NCI-H128 (cell line): ENCODE data around the gene KIAA0753.
"Not testable (repeated sequence)": the region's sequence is repeated elsewhere in the genome, so short reads cannot be mapped to it uniquely, and the experiment has no call there.

ENCODE experiments used
- DNase-seq: peaks from one replicate; lab custom pipeline; 2025; ENCODE audit not compliant: unreplicated experiment; lab: John Stamatoyannopoulos, UW

The KIAA0753 gene

GRCh38 chr17:6599364-6599763 lies 41.1 kb downstream of the KIAA0753 start:
- DNase-seq: no peak

DNA sequence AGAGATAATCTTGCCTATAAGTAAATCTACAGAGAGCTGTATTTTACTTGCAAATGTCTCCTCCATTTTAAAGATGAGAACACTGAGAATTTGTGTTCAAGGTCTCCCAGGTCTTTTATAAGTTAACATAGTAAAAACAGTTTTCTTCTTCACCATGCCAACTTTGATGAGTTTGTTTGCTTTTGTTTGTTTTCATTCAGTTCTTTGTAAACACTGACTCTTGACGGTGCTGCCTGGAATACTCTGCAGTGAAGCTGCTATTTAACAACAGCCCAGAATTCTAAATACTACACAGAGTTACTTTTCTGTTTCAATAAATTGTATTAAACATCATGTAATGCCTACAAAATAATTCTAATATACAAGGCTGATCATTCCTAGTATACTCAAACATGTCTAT lies 42.8 kb downstream of the KIAA0753 start:
- DNase-seq: no peak

DNA sequence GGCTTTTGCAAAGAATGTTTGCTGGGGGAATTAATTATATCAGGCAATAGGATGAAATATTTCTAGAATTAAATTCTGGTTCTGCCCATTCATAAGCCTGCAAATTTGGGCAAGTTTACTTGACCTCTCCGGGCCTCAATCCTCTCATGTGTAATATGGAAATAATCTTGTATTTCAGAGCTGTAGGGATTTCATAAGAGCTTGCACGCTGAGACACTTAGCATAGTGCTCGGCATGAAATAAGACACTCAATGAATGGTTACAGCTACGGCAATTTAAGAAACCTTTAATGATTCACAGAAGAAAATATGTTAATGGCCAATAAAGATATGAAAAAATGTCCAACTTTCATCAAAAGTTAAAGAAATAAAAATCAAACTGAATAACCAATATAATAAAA lies 43.6 kb downstream of the KIAA0753 start:
- no peak for DNase-seq

DNA sequence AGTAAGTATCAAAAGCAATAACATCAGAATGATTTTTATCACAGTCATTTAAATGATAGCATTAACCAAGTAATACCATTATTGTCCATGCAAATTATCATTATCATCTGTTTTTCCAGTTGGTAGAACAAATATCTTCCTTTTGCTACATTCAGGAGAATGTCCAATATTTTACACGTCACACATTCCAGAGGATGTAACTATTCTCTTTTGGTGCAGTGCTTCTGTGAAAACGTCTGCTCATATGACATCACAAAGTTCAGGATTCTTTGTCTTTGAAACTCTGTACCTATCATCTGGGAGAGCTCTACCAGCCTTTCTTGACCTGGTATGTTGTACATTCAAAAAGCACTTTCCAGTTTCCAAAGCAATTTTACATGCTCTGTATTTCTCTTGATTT lies 44.0 kb downstream of the KIAA0753 start:
- no peak for DNase-seq

- no peak for DNase-seq
Observed at GRCh38 chr17:6596081-6596480, 44.4 kb downstream of the KIAA0753 start.

- not testable (repeated sequence) for DNase-seq
Observed at GRCh38 chr17:6593371-6593770, 47.1 kb downstream of the KIAA0753 start.

DNA sequence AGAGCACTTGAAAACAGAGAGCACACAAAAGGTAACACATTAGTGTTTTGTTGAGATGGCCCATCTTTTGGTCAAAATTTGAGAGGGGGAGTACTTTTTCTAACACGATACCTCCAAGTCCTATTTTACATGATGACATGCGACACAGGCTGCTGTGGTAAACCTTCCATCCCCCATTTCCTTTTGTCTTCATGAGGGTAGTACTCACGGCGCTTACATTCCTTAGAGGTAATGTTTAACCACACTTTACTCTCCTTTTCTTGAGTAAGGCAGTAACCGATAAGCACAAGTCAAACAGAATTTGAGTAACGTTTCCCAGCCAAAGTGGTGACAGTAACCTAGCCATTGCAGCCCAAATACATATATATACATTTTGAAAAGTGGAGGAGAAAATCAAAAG lies 48.3 kb downstream of the KIAA0753 start:
- DNase-seq: no peak

DNA sequence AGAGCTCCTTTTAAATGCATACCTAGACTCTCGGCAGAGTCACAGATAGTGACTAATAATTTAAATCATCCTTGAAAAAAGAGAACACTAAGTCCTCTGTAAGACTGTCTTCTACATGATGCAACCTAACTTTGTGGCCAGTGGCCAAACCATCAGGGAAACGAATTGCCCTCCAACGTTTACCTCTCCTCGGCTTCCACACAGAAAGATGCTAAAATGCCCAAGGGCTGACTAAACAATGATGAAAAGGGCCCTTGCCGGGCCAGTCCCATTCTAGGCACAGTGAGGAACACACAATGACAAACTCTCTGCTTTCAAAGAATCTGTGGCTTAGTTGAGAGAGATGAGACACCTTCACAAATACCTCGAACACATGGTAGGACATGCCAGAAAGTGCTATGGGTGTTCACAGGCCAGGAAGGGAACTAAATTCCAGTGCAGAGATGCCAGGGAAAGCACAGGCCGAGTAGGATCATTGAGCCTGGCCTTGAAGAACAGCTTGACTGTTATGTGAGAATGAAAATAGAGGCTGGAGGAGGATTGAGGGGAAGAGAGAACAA lies 48.8 kb downstream of the KIAA0753 start:
- no peak for DNase-seq

DNA sequence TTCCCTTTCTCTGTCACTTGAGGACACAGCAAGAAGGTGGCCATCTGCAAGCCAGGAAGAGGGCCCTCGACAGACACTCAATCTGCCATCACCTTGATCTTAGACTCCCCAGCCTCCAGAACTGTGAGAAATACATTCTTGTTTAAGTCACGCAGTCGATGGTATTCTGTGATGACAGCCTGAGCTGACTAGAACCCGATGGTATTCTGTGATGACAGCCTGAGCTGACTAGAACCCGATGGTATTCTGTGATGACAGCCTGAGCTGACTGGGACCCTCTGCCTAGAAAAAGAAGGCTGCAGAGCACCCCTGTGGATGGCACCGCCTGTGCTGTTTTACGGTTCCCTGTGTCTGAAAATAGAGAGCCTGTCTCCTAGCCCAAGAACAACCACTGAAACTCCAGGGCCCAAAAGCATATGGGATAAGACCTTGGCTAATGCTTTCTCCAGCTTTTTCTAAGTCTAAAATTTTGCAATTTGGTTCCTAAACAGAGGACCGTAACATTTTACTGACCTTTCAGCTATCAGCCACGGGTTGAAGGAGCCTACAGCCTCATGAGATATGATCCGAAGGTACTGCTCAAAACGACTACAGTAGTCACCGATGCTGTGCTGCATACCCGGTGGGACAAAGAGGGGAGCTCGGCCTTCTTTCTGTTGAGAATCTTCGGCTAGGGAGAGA lies 51.1 kb downstream of the KIAA0753 start:
- no peak for DNase-seq

- no peak for DNase-seq
Observed at GRCh38 chr17:6588165-6588564, 52.3 kb downstream of the KIAA0753 start.

GRCh38 chr17:6587310-6587709 lies 53.2 kb downstream of the KIAA0753 start:
- no peak for DNase-seq

GRCh38 chr17:6583411-6583810 lies 57.1 kb downstream of the KIAA0753 start:
- no peak for DNase-seq

GRCh38 chr17:6580625-6581024 lies 59.9 kb downstream of the KIAA0753 start:
- no peak for DNase-seq

DNA sequence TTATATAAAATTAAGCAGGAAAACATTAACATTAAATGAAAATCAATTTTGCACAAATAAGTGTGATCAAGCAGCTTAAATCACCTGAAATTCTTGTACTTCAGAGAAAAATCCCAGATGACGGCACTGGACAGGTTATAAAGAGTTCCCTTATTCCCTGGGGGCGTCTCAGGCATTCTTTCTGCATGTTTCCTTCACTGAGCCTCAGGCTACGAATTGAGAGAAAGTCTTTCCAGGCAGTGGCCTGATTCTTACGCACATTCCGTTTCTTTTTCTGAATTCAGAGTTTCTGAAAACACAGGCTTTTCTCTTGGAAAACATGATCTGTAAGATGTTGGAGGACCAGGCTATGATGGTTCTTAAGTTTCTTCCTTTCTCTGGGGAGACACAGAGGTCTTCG lies 62.0 kb downstream of the KIAA0753 start:
- no peak for DNase-seq

DNA sequence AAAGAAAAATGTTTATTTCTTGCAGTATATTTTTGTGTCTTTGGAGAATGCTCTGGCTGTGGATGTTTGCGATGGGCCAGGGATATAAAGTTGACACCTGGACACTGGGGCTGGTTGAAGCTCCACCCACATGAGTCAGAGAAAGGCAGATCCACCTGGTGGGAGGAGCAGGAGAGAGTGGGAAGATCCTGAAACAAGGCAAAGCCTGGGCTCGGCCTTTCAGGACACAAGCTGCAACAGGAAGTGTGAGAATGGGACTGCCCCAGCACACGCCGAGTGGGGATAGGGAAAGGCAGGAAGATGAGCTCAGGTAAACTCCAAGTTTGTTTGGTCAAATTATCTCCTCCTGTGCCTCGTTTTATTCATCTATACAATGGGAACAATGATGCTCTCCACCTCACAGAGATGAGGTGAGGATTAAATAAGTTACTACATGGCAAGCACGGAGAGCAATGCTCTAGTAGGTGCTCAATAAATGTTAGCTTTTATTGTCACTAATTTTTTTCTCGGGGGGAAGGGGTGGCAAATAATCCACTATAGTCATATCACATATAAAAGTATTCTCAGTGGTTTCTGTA lies 62.7 kb downstream of the KIAA0753 start:
- DNase-seq: no peak

DNA sequence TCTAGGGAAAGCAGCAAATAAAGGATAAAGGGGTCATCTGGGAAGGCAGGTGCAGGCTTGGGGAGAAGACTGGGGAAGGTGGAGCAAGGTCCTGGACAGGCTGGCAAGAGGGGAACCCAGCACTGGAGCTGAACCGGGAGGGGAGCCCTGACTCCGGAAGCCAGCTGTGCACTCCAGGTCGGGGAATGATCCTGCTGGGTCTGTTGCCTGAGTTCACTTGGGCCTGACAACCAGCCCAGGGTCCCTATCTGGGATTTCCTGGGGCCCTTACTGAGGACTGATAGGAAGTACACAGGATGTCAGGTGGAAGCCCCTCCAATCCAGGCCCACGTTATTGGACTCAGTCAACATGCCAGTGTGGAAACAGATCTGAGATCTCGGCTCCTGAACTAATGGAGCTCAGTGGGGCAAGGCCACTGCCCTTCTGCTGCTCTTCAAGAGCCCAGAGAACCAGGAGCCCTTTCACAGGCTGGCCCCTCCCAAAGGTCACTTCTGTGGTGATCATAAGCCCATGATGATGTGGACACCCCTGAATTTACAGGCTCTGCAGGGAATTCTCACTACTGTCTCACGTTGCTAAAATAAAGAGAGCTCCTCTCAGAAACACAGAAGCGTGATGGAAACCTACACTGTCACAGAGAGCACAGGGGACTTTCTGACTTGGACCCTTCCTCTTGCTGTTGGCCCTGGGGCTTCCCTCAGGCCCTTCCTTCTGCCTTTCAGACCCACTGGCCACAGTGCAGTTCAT lies 64.3 kb downstream of the KIAA0753 start:
- DNase-seq: no peak

DNA sequence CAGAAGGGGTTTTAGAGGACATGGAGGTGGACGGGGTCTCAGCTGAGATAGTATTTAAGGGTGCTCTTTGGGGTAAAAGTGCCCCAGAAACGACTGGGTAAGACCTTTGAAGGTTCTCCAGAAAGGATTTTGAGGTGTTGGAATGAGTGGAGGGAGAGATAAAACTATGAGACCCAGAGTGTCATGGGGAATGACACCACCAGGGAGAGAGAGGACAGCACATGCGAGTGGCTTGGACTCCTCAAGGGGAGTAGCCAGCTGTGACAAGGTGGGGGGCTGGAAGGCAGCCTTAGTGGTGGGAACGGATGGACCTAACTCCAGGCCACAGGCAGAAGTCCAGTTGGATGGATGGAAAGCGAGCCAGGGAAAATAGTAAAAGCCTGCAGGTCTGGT lies 64.9 kb downstream of the KIAA0753 start:
- no peak for DNase-seq

DNA sequence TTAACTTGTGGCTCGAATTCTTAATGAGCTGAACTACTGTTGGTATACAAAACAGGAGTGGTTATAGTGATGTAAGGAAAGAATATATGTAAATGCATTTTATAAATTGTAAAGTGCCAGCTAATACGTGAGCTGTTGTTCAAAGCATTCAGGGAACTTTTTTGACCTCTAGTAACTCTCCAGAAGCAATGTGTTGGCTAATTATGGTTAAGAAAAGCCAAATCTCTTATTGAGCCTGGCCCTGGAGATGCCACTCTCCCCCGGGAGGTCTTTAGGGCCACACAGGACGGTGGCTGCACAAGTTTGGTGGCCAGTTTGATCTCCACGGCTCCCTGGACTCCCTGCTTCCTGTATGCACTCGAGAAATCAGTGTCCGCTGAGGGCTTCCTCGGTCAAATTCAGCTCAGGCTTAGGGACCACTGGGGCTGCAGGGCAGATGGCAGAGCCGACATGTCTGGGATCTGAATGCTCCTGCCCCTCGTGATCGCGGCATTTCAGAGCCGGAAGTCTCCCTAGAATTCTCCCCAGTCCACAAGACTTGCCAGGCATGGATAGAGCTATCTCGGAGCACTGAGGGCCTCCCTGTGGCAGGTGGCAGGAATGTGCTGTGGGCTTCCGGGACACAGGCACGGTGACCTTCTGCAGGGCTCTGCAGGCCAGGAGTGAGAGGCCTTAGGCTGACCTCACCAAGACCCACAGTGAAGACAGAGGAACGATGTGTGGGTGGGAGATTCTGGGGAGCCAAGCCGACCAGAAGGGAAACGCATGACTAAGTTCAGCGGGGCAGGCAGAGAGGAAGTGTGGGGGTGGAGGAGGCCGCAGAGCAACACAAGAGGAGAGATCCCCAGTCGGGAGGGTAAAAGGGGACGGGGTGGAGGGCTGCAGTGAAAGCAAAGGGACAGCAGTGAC lies 65.6 kb downstream of the KIAA0753 start:
- no peak for DNase-seq

- no peak for DNase-seq
Observed at GRCh38 chr17:6573982-6574686, 66.4 kb downstream of the KIAA0753 start.

DNA sequence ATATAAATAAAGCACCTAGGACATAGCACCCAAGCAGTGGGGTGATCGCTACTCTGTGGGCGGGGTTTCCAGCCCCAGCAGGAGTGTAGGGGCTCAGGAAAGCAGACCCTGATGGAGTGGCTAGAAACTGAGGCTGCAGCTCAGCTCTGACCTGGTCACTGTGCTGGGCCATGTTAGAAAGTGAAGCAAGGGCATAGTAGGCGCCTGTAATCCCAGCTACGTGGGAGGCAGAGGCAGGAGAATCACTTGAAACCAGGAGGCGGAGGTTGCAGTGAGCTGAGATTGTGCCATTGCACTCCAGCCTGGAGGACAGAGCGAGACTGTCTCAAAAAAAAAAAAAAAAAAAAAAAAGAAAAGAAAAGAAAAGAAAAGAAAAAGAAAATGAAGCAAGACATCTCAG lies 67.0 kb downstream of the KIAA0753 start:
- DNase-seq: not testable (repeated sequence)
